ENCODE measurements around the gene C12orf76. TPM values are rescaled to one million over a fixed set of nuclear protein-coding genes. Genes with fewer than 3 reads are reported as not detected.

The C12orf76 gene
- total and polyA plus RNA-seq, 2 experiments from 2014 or later: 14.3 to 14.5 TPM

- Histone ChIP-seq H3K4me1 (ENCODE audit: insufficient read depth) (no peaks in the 10 kb centered on the region), H2AFZ (no peak overlapping the region), H3K4me3 (no peak overlapping the region), H3K9me2 (ENCODE audit: insufficient read depth) (no peaks in the 10 kb centered on the region), H3K27ac (ENCODE audit: low read depth) (no peak overlapping the region), H3F3A (replicated peaks; ENCODE audit: low read depth) (no peaks in the 10 kb centered on the region), H3K79me2 (replicated peaks; ENCODE audit: insufficient read depth) (peaks cover 3% of the 10 kb centered on the region; the same call in 1 of the 2 replicates), H3K27me3 (ENCODE audit: insufficient read depth) (no peaks in the 10 kb centered on the region), H3K4me2 (no peak overlapping the region), H3K36me3 (ENCODE audit: insufficient read depth) (no peaks in the 10 kb centered on the region; the same call in none of the 2 replicates), H4K20me1 (replicated peaks; ENCODE audit: insufficient read depth) (no peaks in the 10 kb centered on the region)
- Mint-ChIP-seq H3K27me3 (ENCODE audit: insufficient read depth, low read depth, poor library complexity) (no peaks in the 10 kb centered on the region), H3K27ac (no peak overlapping the region), H3K36me3 (ENCODE audit: low read depth) (peaks cover 16% of the 10 kb centered on the region; the same call in 2 of the 3 replicates), H3K4me3 (no peak overlapping the region), H3K4me1 (peaks cover 9% of the 10 kb centered on the region; the same call in 2 of the 3 replicates), H3K9me3 (no peaks in the 10 kb centered on the region)
- DNase-seq (ENCODE audit: low spot score) (no peak), ATAC-seq (no peak)
- TF ChIP-seq CREB1 (CRISPR knock-in tag; IDR thresholded peaks at IDR 0.05; ENCODE audit: low read depth): no peak
These were observed 14.4 kb downstream of the C12orf76 start for GRCh38 chr12:110033888-110034287.

GRCh38 chr12:110029290-110029815 lies 19.0 kb downstream of the C12orf76 start:
- no peaks in the 10 kb centered on the region for H3K9me3 Mint-ChIP-seq
- H3K4me2 ChIP-seq: no peak overlapping the region
- no peak overlapping the region for H3K27ac ChIP-seq (ENCODE audit: low read depth)
- H3K79me2 ChIP-seq (replicated peaks; ENCODE audit: insufficient read depth): no peaks in the 10 kb centered on the region
- peaks cover 12% of the 10 kb centered on the region; the same call in 2 of the 3 replicates for H3K36me3 Mint-ChIP-seq (ENCODE audit: low read depth)
- H3K36me3 ChIP-seq (ENCODE audit: insufficient read depth): no peaks in the 10 kb centered on the region; the same call in 1 of the 2 replicates
- no peaks in the 10 kb centered on the region for H4K20me1 ChIP-seq (replicated peaks; ENCODE audit: insufficient read depth)
- no peak for ATAC-seq
- no peak overlapping the region for H2AFZ ChIP-seq
- no peak overlapping the region for H3K27ac Mint-ChIP-seq
- DNase-seq (ENCODE audit: low spot score): no peak
- H3K4me1 ChIP-seq (ENCODE audit: insufficient read depth): no peaks in the 10 kb centered on the region
- H3K4me3 Mint-ChIP-seq: no peak overlapping the region
- H3F3A ChIP-seq (replicated peaks; ENCODE audit: low read depth): no peaks in the 10 kb centered on the region
- no peaks in the 10 kb centered on the region for H3K27me3 ChIP-seq (ENCODE audit: insufficient read depth)
- H3K27me3 Mint-ChIP-seq (ENCODE audit: insufficient read depth, low read depth, poor library complexity): no peaks in the 10 kb centered on the region
- peaks cover under 1% of the 10 kb centered on the region; the same call in 2 of the 3 replicates for H3K4me1 Mint-ChIP-seq
- TF ChIP-seq EZH2 (IDR thresholded peaks at IDR 0.05; ENCODE audit: low read depth, unreplicated experiment): no peak
- no peak for TF ChIP-seq STAT1 (IDR thresholded peaks at IDR 0.05; ENCODE audit: unreplicated experiment)
- TF ChIP-seq NANOG (IDR thresholded peaks at IDR 0.05; ENCODE audit: borderline replicate concordance): no peak
- no peak for TF ChIP-seq CREB1 (CRISPR knock-in tag; IDR thresholded peaks at IDR 0.05; ENCODE audit: low read depth)
- TF ChIP-seq POLR2AphosphoS5 (IDR thresholded peaks at IDR 0.05; ENCODE audit: low read depth): no peak
- TF ChIP-seq ZNF114 (CRISPR knock-in tag; IDR thresholded peaks at IDR 0.05): no peak
- no peak for TF ChIP-seq JUNB (IDR thresholded peaks at IDR 0.05; ENCODE audit: unreplicated experiment)
- TF ChIP-seq, protein P1, sequence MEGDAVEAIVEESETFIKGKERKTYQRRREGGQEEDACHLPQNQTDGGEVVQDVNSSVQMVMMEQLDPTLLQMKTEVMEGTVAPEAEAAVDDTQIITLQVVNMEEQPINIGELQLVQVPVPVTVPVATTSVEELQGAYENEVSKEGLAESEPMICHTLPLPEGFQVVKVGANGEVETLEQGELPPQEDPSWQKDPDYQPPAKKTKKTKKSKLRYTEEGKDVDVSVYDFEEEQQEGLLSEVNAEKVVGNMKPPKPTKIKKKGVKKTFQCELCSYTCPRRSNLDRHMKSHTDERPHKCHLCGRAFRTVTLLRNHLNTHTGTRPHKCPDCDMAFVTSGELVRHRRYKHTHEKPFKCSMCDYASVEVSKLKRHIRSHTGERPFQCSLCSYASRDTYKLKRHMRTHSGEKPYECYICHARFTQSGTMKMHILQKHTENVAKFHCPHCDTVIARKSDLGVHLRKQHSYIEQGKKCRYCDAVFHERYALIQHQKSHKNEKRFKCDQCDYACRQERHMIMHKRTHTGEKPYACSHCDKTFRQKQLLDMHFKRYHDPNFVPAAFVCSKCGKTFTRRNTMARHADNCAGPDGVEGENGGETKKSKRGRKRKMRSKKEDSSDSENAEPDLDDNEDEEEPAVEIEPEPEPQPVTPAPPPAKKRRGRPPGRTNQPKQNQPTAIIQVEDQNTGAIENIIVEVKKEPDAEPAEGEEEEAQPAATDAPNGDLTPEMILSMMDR (conservative IDR thresholded peaks at IDR 0.05; ENCODE audit: low read depth in 2 of 2): no peak
- TF ChIP-seq EZH2phosphoT487 (IDR thresholded peaks at IDR 0.05; ENCODE audit: unreplicated experiment): no peak
- TF ChIP-seq, protein P2, sequence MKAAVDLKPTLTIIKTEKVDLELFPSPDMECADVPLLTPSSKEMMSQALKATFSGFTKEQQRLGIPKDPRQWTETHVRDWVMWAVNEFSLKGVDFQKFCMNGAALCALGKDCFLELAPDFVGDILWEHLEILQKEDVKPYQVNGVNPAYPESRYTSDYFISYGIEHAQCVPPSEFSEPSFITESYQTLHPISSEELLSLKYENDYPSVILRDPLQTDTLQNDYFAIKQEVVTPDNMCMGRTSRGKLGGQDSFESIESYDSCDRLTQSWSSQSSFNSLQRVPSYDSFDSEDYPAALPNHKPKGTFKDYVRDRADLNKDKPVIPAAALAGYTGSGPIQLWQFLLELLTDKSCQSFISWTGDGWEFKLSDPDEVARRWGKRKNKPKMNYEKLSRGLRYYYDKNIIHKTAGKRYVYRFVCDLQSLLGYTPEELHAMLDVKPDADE (IDR thresholded peaks at IDR 0.05): no peak
- TF ChIP-seq, protein P3, sequence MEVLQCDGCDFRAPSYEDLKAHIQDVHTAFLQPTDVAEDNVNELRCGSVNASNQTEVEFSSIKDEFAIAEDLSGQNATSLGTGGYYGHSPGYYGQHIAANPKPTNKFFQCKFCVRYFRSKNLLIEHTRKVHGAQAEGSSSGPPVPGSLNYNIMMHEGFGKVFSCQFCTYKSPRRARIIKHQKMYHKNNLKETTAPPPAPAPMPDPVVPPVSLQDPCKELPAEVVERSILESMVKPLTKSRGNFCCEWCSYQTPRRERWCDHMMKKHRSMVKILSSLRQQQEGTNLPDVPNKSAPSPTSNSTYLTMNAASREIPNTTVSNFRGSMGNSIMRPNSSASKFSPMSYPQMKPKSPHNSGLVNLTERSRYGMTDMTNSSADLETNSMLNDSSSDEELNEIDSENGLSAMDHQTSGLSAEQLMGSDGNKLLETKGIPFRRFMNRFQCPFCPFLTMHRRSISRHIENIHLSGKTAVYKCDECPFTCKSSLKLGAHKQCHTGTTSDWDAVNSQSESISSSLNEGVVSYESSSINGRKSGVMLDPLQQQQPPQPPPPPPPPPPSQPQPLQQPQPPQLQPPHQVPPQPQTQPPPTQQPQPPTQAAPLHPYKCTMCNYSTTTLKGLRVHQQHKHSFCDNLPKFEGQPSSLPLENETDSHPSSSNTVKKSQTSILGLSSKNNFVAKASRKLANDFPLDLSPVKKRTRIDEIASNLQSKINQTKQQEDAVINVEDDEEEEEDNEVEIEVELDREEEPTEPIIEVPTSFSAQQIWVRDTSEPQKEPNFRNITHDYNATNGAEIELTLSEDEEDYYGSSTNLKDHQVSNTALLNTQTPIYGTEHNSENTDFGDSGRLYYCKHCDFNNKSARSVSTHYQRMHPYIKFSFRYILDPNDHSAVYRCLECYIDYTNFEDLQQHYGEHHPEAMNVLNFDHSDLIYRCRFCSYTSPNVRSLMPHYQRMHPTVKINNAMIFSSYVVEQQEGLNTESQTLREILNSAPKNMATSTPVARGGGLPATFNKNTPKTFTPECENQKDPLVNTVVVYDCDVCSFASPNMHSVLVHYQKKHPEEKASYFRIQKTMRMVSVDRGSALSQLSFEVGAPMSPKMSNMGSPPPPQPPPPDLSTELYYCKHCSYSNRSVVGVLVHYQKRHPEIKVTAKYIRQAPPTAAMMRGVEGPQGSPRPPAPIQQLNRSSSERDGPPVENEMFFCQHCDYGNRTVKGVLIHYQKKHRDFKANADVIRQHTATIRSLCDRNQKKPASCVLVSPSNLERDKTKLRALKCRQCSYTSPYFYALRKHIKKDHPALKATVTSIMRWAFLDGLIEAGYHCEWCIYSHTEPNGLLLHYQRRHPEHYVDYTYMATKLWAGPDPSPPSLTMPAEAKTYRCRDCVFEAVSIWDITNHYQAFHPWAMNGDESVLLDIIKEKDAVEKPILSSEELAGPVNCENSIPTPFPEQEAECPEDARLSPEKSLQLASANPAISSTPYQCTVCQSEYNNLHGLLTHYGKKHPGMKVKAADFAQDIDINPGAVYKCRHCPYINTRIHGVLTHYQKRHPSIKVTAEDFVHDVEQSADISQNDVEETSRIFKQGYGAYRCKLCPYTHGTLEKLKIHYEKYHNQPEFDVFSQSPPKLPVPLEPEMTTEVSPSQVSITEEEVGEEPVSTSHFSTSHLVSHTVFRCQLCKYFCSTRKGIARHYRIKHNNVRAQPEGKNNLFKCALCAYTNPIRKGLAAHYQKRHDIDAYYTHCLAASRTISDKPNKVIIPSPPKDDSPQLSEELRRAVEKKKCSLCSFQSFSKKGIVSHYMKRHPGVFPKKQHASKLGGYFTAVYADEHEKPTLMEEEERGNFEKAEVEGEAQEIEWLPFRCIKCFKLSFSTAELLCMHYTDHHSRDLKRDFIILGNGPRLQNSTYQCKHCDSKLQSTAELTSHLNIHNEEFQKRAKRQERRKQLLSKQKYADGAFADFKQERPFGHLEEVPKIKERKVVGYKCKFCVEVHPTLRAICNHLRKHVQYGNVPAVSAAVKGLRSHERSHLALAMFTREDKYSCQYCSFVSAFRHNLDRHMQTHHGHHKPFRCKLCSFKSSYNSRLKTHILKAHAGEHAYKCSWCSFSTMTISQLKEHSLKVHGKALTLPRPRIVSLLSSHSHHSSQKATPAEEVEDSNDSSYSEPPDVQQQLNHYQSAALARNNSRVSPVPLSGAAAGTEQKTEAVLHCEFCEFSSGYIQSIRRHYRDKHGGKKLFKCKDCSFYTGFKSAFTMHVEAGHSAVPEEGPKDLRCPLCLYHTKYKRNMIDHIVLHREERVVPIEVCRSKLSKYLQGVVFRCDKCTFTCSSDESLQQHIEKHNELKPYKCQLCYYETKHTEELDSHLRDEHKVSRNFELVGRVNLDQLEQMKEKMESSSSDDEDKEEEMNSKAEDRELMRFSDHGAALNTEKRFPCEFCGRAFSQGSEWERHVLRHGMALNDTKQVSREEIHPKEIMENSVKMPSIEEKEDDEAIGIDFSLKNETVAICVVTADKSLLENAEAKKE (CRISPR knock-in tag; IDR thresholded peaks at IDR 0.05): no peak
- no peak overlapping the region for H3K4me3 ChIP-seq
- H3K9me2 ChIP-seq (ENCODE audit: insufficient read depth): no peaks in the 10 kb centered on the region

Measured in GM23338 (cell line).